AG04449 (cell line): ENCODE data around the gene NEK9.

Source experiments
- CTCF ChIA-PET: fragments of 350-600 bp; formaldehyde crosslinking; extraction: SDS; loops from one replicate; lab custom pipeline; 2021; ENCODE audit warnings: antibody characterized with exemption; lab: Yijun Ruan, JAX
- POLR2A ChIA-PET: fragments of 400-600, 350-600 bp; formaldehyde crosslinking; extraction: SDS; loops from one replicate; lab custom pipeline; 2020; ENCODE audit warnings: antibody characterized with exemption, inconsistent platforms; lab: Yijun Ruan, JAX
- DNase-seq: peaks from one replicate; pipeline ENCODE4 v3.0.0-alpha.2; 2010; ENCODE audit warnings: low read depth, low spot score
- H3K4me3 ChIP-seq: 2 replicates; pipeline ENCODE4 v1.5.1; 2011; ENCODE audit warnings: low read depth, mild to moderate bottlenecking, control low read depth, low read length
- CTCF ChIP-seq: IDR thresholded peaks from one replicate; pipeline ENCODE4 v1.5.1; 2011; ENCODE audit warnings: mild to moderate bottlenecking, moderate library complexity, low read length, control low read depth, inconsistent platforms; ENCODE audit not compliant: insufficient read depth; ENCODE audit errors: missing control alignments

The NEK9 gene

GRCh38 chr14:75054421-75054820, 72.4 kb downstream of the NEK9 start:
- DNase-seq, result no peak
- ChIA-PET CTCF (interaction anchor here (0.7 kb wide), 1 partner anchor 10 kb away, joined by 3 read pairs; the partner anchor contains the start of gene ACYP1), POLR2A (no interaction called here)
- no peak for TF ChIP-seq CTCF
- H3K4me3 ChIP-seq, result no peak overlapping the region

GRCh38 chr14:75053396-75054291, 73.2 kb downstream of the NEK9 start:
- no peak for DNase-seq
- H3K4me3 ChIP-seq, result no peak overlapping the region
- POLR2A ChIA-PET, result interaction anchor here (0.9 kb wide), 1 partner anchor 10 kb away, joined by 3 read pairs; the partner anchor contains the start of gene ACYP1
- TF ChIP-seq CTCF, result no peak
- CTCF ChIA-PET, result interaction anchor here (0.7 to 1.1 kb wide), 2 partner anchors 10 to 12 kb away, joined by 3 to 4 read pairs; partner anchors contain the start of gene ACYP1

- DNase-seq, result no peak
- POLR2A ChIA-PET, result no interaction called here
- no peak for TF ChIP-seq CTCF
- CTCF ChIA-PET, result interaction anchor here (0.7 to 1.2 kb wide), 4 partner anchors 11 to 602 kb away, joined by 3 to 5 read pairs (median 4); partner anchors contain the start of gene ACYP1
- H3K4me3 ChIP-seq, result peak overlapping the region; percentile 60
Observed at GRCh38 chr14:75051556-75051899, 75.3 kb downstream of the NEK9 start.

- ChIA-PET CTCF (interaction anchor here (0.6 to 1.2 kb wide), 6 partner anchors 12 to 603 kb away, joined by 3 to 5 read pairs (median 4); partner anchors contain the start of gene ACYP1), POLR2A (no interaction called here)
- H3K4me3 ChIP-seq, result peak within 1 kb of the TSS; percentile 60
- no peak for TF ChIP-seq CTCF
- no peak for DNase-seq
Observed at GRCh38 chr14:75050852-75051555, 75.8 kb downstream of the NEK9 start, which contains the start of gene MLH3. Gene MLH3, minus strand, starts transcription at chr14:75051467. Its CDS starts 1,812 bp downstream, at chr14:75049655.

- H3K4me3 ChIP-seq, result no peak overlapping the region
- no peak for TF ChIP-seq CTCF
- CTCF ChIA-PET, result interaction anchor here (0.9 to 1.9 kb wide), 6 partner anchors 12 to 139 kb away, joined by 3 to 9 read pairs (median 3); no protein-coding TSS in a partner anchor
- no peak for DNase-seq
- POLR2A ChIA-PET, result no interaction called here
Observed at GRCh38 chr14:75049731-75050201, 77.1 kb downstream of the NEK9 start.
